Stimulated activated CD4-positive, alpha-beta T cell treated with anti-CD3 and anti-CD28 coated beads, Interleukin-12 subunit alpha, Interleukin-12 subunit beta, amount 100 ng/mL, for 48 hours (primary cell): ENCODE results near the gene C17orf107.

Experiments used
- DNase-seq, 3 donors: peaks; one replicate each; pipeline ENCODE4 v3.0.0-alpha.2; 2020; ENCODE audit warnings: low read depth in 2 of 3, low spot score in 1 of 3

The C17orf107 gene

DNA sequence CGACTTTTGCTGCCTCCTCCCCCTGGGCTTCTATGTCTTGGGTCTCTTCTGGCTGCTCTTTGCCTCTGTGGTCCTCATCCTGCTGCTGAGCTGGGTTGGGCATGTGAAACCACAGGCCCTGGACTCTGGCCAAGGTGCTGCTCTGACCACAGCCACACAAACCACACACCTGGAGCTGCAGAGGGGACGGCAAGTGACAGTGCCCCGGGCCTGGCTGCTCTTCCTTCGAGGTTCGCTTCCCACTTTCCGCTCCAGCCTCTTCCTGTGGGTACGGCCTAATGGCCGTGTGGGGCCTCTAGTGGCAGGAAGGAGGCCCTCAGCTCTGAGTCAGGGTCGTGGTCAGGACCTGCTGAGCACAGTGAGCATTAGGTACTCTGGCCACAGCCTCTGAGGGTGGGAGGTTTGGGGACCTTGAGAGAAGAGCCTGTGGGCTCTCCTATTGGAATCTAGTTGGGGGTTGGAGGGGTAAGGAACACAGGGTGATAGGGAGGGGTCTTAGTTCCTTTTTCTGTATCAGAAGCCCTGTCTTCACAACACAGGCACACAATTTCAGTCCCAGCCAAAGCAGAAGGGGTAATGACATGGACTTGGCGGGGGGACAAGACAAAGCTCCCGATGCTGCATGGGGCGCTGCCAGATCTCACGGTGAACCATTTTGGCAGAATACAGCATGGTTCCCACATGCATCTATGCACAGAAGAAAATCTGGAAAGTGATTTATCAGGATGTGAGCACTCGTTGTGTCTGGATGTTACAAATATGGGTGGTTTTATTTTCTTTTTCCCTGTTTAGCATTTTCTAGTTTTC is 35.0 kb downstream of the C17orf107 start:
- DNase-seq = no peak

DNA sequence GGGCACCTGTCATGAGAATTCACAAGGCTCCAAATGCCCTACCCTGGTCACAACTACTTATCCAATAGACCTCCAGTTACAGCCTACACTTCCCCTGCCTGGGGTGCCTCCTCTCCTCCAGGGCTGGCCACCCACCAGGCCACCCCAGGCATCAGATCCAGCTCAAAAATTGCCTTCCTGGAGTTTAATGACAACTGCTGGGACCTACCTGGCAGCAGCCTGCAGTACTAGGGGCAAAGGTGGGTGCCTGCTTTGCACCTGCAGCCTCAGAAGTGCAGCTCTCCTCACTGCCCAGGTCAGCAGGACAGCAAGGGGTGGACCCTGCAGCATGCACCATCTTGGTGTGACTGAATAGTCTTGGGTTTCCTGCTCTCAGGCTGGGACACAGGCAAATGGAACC is 36.3 kb downstream of the C17orf107 start:
- DNase-seq = no peak

DNA sequence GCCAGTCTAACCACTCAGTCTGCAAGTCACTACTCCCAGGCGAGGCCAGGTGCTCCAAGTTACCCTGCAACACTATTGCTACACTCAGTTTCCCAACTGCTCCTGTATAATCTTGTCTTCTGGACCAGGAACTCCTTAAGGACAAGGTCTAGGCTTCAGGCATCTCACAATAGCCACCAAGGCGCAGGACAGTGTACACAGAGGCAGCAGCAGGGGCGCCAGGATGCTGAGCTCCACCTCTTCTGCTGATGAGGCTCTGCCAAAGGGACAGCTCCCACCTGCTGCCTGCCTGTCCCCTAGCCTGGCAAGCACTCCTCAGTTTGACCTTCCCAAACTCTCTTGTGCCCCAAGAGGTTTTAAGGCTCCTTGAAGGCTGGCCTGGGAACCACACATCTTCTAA is 37.1 kb downstream of the C17orf107 start:
- DNase-seq = no peak

GRCh38 chr17:4937553-4937952 is 38.2 kb downstream of the C17orf107 start:
- DNase-seq = no peak

- DNase-seq = no peak
Observed at GRCh38 chr17:4938069-4938491, 38.7 kb downstream of the C17orf107 start.

- no peak for DNase-seq
Observed at GRCh38 chr17:4938688-4939545, 39.6 kb downstream of the C17orf107 start.

GRCh38 chr17:4939546-4939795 is 40.1 kb downstream of the C17orf107 start:
- no peak for DNase-seq

GRCh38 chr17:4939796-4940554 is 40.6 kb downstream of the C17orf107 start, which contains the start of the genes RNF167 and SLC25A11:
Gene RNF167, plus strand, starts transcription at chr17:4940268. Its CDS starts 642 bp downstream, at chr17:4940910.
Gene SLC25A11, minus strand, starts transcription at chr17:4940046. Its CDS starts 136 bp downstream, at chr17:4939910.
- peak; percentile 93 to 94 (median 93) for DNase-seq

DNA sequence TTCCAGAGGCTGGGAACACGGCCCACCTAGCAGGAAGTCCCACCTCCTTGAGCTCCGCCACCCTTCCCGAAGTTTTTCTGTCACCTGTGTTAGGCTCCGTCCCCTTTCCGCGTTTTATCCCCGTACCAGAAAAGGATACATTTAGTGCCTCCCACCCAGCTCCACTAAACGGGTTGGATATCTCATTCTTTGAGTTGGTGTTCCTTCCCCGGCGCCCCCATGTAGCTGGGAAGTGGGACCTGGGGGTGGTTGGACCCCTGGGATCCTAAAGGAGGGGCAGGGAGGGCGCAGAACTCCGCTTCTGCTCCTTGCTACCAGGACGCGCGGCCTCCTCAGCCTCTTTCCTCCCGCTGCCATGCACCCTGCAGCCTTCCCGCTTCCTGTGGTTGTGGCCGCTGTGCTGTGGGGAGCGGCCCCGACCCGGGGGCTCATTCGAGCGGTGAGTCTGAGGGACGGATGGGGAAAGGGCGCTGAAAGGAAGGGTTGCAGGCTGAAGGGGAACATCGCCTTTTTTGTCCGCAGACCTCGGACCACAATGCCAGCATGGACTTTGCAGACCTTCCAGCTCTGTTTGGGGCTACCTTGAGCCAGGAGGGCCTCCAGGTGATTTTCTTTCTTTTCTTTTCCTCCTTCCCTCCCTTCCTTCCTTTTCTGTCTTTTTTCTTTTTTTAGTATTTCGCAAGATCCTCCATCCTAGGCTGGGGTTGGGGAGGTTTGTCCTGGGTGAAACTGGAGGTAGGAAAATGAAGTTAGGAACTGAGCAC is 41.4 kb downstream of the C17orf107 start:
- peak in 1 of 3 donors; percentile 32 for DNase-seq

GRCh38 chr17:4941319-4941610 is 41.9 kb downstream of the C17orf107 start:
- DNase-seq = no peak

DNA sequence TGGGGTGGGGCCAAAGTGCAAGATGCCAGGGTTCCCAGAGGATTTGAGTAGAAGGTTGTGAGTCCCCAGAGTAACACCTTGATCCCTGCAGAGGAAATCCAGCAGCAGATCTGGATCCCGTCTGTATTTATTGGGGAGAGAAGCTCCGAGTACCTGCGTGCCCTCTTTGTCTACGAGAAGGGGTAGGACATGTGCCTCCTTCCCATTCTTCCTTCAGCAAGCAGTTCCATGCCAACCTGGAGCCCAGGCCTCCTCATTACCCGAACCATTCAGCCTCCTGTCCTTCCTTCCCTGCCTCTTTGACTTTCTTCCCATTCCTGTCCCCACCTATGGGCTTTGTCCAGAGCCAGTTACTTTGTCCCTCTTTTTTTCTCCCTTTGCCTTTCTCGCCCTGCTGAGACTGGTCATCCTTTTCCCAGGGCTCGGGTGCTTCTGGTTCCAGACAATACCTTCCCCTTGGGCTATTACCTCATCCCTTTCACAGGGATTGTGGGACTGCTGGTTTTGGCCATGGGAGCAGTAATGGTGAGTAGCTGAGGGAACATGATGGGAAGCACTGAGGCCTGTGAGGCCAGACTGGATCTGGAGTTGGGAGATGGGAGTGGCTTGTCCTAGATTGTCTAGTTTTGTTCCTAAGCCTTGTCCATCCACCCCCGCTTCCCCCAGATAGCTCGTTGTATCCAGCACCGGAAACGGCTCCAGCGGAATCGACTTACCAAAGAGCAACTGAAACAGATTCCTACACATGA is 43.6 kb downstream of the C17orf107 start:
- DNase-seq = no peak

DNA sequence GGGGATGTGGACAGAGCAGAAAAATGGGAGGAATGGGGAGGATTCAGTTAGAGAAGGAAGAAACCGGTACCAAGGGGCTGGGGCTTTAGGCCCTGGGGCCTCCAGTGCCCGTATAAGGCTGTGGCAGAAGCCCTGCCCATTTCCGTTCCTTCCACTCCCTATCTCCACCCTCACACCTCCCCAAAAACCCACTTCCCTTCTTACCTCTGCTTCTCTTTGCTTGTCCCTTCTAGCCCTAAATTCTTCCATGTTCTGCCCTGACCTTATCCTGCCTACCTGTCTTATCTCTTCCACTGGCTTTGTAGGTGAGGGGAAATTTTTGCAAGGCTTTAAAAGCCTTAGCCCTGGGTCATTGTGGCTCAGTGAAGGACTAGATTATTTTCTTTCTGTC is 44.8 kb downstream of the C17orf107 start:
- DNase-seq = peak in 2 of 3 donors; percentile 19 to 43

GRCh38 chr17:4944554-4945175 is 45.3 kb downstream of the C17orf107 start:
- DNase-seq = peak in 1 of 3 donors; percentile 21

- peak; percentile 79 to 90 (median 80) for DNase-seq
Observed at GRCh38 chr17:4945176-4945943, 46.0 kb downstream of the C17orf107 start.

GRCh38 chr17:4945944-4946280 is 46.6 kb downstream of the C17orf107 start:
- DNase-seq = no peak

DNA sequence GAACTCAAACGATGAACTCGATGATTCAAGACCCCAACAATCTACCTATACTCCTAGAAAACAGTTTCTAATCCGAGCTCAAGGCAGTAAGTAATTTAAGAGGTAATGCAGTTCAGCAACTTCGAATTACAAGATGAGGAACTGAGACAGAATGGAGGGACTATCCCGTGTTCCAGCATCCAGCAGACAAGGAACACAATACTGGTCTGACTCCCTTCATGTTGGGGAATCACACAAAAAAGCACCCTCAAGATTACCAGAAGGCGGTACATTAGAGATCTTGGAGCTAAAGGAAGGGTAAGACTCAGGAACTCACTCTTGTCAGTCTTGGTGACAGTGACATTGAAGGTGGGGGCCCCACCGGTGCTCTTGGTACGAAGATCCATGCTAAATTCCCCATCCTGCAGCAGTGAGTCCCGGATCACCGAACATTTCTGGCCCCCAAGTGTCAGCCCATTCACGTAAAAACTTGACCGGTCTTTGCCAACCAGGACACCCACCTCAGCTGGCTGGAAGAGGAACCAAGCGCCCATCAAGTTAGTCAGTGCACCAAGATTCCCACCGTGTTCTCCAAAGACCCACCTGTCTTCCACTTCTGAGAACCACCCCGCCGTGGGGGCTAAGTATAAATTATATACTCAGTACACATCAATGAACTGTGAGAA is 47.1 kb downstream of the C17orf107 start:
- DNase-seq = no peak

- DNase-seq = no peak
Observed at GRCh38 chr17:4947010-4947410, 47.7 kb downstream of the C17orf107 start.

GRCh38 chr17:4947411-4948165 is 48.3 kb downstream of the C17orf107 start:
- DNase-seq = peak in 2 of 3 donors; percentile 62 to 63
